Tibial artery (tissue), 4 donors: Measurements from ENCODE around the gene MGLL.

Source experiments
- DNase-seq, 2 donors: peaks; one replicate each; pipeline ENCODE4 v3.0.0-alpha.2; 2019
- H3K27ac ChIP-seq, 2 donors: fragments of 200-600 bp; sonication (generic) in 1 of 2; 1 replicate in 1 of 2; 2 replicates in 1 of 2; pipeline ENCODE4 v1.5.1; 2018 to 2019; ENCODE audit warnings: mild to moderate bottlenecking in 1 of 2
- H3K27me3 ChIP-seq, 2 donors: fragments of 200-600 bp; sonication (generic) in 1 of 2; one replicate each; pipeline versions ENCODE4 v1.5.1 to v1.6.0; 2016 to 2019
- H3K36me3 ChIP-seq, 3 donors: fragments of 200-600 bp; sonication (generic) in 2 of 3; one replicate each; pipeline ENCODE4 v1.5.1; 2016 to 2019; ENCODE audit warnings: mild to moderate bottlenecking in 2 of 3
- H3K4me1 ChIP-seq, 4 donors: fragments of 200-600 bp; sonication (generic) in 2 of 4; 1 replicate in 3 of 4; 2 replicates in 1 of 4; pipeline ENCODE4 v1.5.1; 2016 to 2019
- H3K4me3 ChIP-seq, 2 donors: fragments of 200-600 bp; sonication (generic) in 1 of 2; 1 replicate in 1 of 2; 2 replicates in 1 of 2; pipeline ENCODE4 v1.5.1; 2018 to 2019; ENCODE audit warnings: mild to moderate bottlenecking in 2 of 2
- H3K9me3 ChIP-seq, 3 donors: fragments of 200-600 bp; sonication (generic) in 1 of 3; one replicate each; pipeline ENCODE4 v1.5.1; 2016 to 2019
- CTCF ChIP-seq, 2 experiments: fragments of 200-600 bp in 1 of 2; fragments of 450-650 bp in 1 of 2; IDR thresholded peaks; one replicate each; pipeline ENCODE4 v1.5.1; 2017 to 2019; ENCODE audit warnings: antibody characterized with exemption in 2 of 2, mild to moderate bottlenecking in 1 of 2, moderate library complexity in 1 of 2
- intact Hi-C: fragments of 100-400 bp; cut with DNase I; formaldehyde crosslinking; loops from one replicate; pipeline ENCODE4 v1.15.0; 2023; ENCODE audit warnings: low total_unique reads

Gene MGLL

GRCh38 chr3:127847236-127847720, 25.0 kb upstream of the MGLL start:
- TF ChIP-seq CTCF (IDR thresholded peaks at IDR 0.05), result no peak
- H3K4me1 ChIP-seq, result no peaks in the 10 kb centered on the region
- intact Hi-C loops, result no loop called here
- no peaks in the 10 kb centered on the region for H3K36me3 ChIP-seq
- H3K9me3 ChIP-seq, result no peaks in the 10 kb centered on the region
- no peak overlapping the region for H3K4me3 ChIP-seq
- DNase-seq, result no peak
- H3K27me3 ChIP-seq, result no peaks in the 10 kb centered on the region
- no peak overlapping the region for H3K27ac ChIP-seq

GRCh38 chr3:127846576-127846975, 24.3 kb upstream of the MGLL start:
- Histone ChIP-seq H3K9me3 (no peaks in the 10 kb centered on the region), H3K27me3 (no peaks in the 10 kb centered on the region), H3K36me3 (no peaks in the 10 kb centered on the region), H3K4me3 (no peak overlapping the region), H3K27ac (no peak overlapping the region), H3K4me1 (no peaks in the 10 kb centered on the region)
- TF ChIP-seq CTCF (IDR thresholded peaks at IDR 0.05), result no peak
- DNase-seq, result no peak
- intact Hi-C loops, result no loop called here

GRCh38 chr3:127844326-127844942, 22.1 kb upstream of the MGLL start:
- intact Hi-C loops, result no loop called here
- DNase-seq, result no peak
- Histone ChIP-seq H3K27me3 (no peaks in the 10 kb centered on the region), H3K27ac (no peak overlapping the region), H3K9me3 (no peaks in the 10 kb centered on the region), H3K36me3 (no peaks in the 10 kb centered on the region), H3K4me1 (no peaks in the 10 kb centered on the region), H3K4me3 (no peak overlapping the region)
- TF ChIP-seq CTCF (IDR thresholded peaks at IDR 0.05), result no peak

- Histone ChIP-seq H3K27ac (no peak overlapping the region), H3K36me3 (no peaks in the 10 kb centered on the region), H3K27me3 (no peaks in the 10 kb centered on the region), H3K9me3 (no peaks in the 10 kb centered on the region), H3K4me1 (no peaks in the 10 kb centered on the region), H3K4me3 (no peak overlapping the region)
- no peak for DNase-seq
- intact Hi-C loops, result no loop called here
- no peak for TF ChIP-seq CTCF (IDR thresholded peaks at IDR 0.05)
Observed at GRCh38 chr3:127840671-127841070, 18.4 kb upstream of the MGLL start.

GRCh38 chr3:127839099-127839498, 16.8 kb upstream of the MGLL start:
- no peaks in the 10 kb centered on the region for H3K9me3 ChIP-seq
- no peak for TF ChIP-seq CTCF (IDR thresholded peaks at IDR 0.05)
- no peak overlapping the region for H3K27ac ChIP-seq
- H3K4me3 ChIP-seq, result no peak overlapping the region
- no peak for DNase-seq
- H3K27me3 ChIP-seq, result no peaks in the 10 kb centered on the region
- no peaks in the 10 kb centered on the region for H3K36me3 ChIP-seq
- H3K4me1 ChIP-seq, result no peaks in the 10 kb centered on the region
- intact Hi-C loops, result loop anchor here (10.0 kb wide), 1 partner anchor 264 kb away; no protein-coding TSS in a partner anchor
